ENCODE measurements around the gene RHEB. TPM values are rescaled to one million over a fixed set of nuclear protein-coding genes. Genes with fewer than 3 reads are reported as not detected.

Gene RHEB
- total RNA-seq, 1 experiment from 2014 or later, result 114 TPM

DNA sequence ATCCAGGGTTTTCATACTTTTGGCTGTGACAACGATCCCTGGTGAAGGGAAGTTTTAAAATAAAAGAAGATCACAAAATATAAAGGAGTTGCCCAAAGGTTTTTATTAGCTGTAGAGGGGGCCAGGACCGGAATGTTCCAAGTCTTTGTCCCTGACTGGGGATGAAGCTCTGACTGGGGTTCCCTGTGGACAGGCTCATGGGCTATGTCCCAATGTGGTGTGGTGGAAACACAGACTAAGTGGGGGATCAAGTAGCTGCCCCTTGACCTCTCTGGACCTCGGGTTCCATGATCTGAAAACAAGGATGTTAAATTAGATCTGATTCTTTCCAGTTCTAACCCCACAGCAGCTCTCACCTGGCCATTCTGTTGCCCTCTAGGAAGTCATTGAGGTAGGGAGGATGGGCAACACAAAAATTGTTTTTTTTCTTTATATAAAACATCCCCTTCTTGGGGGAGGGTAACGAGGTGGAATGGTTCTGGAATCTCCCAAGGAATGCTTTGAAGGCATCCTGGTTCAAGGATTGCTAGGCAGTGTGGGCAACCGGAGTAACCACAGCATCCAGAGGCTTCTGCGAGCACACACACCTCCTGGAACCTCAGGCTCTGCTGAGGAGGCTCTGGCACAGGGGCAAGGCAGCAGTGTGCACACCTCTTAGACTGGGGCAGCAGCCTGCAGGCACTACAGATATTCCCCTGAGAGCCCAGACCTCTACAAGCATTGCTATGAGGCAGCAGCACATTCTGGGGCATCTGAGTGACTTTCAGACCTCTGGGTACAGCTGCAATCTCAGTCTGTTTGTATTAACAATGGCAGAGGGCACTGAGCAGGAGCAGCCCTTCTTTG lies 58.4 kb downstream of the RHEB start:
- H4K20me1 ChIP-seq (ENCODE audit: control insufficient read depth, insufficient read depth, insufficient read length), result no peaks in the 10 kb centered on the region
- H2BK120ac ChIP-seq (ENCODE audit: low read depth, low read length, poor library complexity, severe bottlenecking), result no peak overlapping the region
- no peak overlapping the region for H4K91ac ChIP-seq (ENCODE audit: insufficient read length, low read depth, low read length)
- no peak overlapping the region for H3K4me2 ChIP-seq (ENCODE audit: insufficient read depth, insufficient read length, low read length)
- no peak overlapping the region for H3K56ac ChIP-seq (ENCODE audit: insufficient read length, low read depth, low read length)
- peaks cover 2% of the 10 kb centered on the region; the same call in 1 of the 2 replicates for H3K4me1 ChIP-seq (ENCODE audit: insufficient read depth, low read length)
- no CpG with 5 or more reads among the region's 6 CpGs for WGBS (ENCODE audit: extremely low coverage, insufficient read length, low lambda C conversion rate)
- H4K5ac ChIP-seq (ENCODE audit: insufficient read length, low read depth, low read length), result no peak overlapping the region
- no peak for DNase-seq
- no peak overlapping the region for H2BK5ac ChIP-seq (ENCODE audit: insufficient read length, low read length)
- no peak overlapping the region for H3K27ac ChIP-seq (ENCODE audit: insufficient read length, low read depth, low read length)
- H3K4me1 Mint-ChIP-seq, result peaks cover 51 to 55% of the 10 kb centered on the region in 2 experiments
- H3K14ac ChIP-seq (ENCODE audit: insufficient read depth, low read length), result no peak overlapping the region
- H3K79me2 ChIP-seq (ENCODE audit: insufficient read depth, low read length), result no peaks in the 10 kb centered on the region
- H3K4me3 Mint-ChIP-seq, result 0 out of 5 replicates have a peak overlapping the region, but pooled peaks of 1 of the 2 experiments have one; percentile 36
- H2AFZ ChIP-seq (ENCODE audit: low read length), result no peak overlapping the region
- H2BK12ac ChIP-seq (ENCODE audit: insufficient read length, low read depth, low read length), result no peak overlapping the region
- H2AK5ac ChIP-seq (ENCODE audit: insufficient read length, low read length), result no peak overlapping the region
- no peak overlapping the region for H3T11ph ChIP-seq (ENCODE audit: low read length)
- TF ChIP-seq, protein P1, sequence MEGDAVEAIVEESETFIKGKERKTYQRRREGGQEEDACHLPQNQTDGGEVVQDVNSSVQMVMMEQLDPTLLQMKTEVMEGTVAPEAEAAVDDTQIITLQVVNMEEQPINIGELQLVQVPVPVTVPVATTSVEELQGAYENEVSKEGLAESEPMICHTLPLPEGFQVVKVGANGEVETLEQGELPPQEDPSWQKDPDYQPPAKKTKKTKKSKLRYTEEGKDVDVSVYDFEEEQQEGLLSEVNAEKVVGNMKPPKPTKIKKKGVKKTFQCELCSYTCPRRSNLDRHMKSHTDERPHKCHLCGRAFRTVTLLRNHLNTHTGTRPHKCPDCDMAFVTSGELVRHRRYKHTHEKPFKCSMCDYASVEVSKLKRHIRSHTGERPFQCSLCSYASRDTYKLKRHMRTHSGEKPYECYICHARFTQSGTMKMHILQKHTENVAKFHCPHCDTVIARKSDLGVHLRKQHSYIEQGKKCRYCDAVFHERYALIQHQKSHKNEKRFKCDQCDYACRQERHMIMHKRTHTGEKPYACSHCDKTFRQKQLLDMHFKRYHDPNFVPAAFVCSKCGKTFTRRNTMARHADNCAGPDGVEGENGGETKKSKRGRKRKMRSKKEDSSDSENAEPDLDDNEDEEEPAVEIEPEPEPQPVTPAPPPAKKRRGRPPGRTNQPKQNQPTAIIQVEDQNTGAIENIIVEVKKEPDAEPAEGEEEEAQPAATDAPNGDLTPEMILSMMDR (conservative IDR thresholded peaks at IDR 0.05), result no peak
- no peak overlapping the region for H3K9ac ChIP-seq (ENCODE audit: extremely low read depth, insufficient read length, low read length)
- H3K4ac ChIP-seq (ENCODE audit: low read depth, low read length), result no peak overlapping the region
- peaks cover 3% of the 10 kb centered on the region; the same call in 1 of the 2 replicates for H3K27me3 Mint-ChIP-seq (ENCODE audit: low read depth)
- H3K18ac ChIP-seq (ENCODE audit: insufficient read length, low read depth, low read length), result no peak overlapping the region
- H2BK20ac ChIP-seq (ENCODE audit: low read depth, low read length, poor library complexity, severe bottlenecking), result no peak overlapping the region
- no peak overlapping the region; a peak in 1 of 7 replicates for H3K27ac Mint-ChIP-seq
- H3K79me1 ChIP-seq (ENCODE audit: insufficient read depth, low read depth, low read length, poor library complexity, severe bottlenecking), result no peaks in the 10 kb centered on the region
- H3K27me3 ChIP-seq (ENCODE audit: insufficient read depth, low read length), result no peaks in the 10 kb centered on the region
- H3K9me3 Mint-ChIP-seq, result peaks cover 41 to 44% of the 10 kb centered on the region in 2 experiments
- H3K23me2 ChIP-seq (ENCODE audit: insufficient read length, low read depth, low read length, poor library complexity, severe bottlenecking), result no peaks in the 10 kb centered on the region
- no peak overlapping the region for H3K23ac ChIP-seq (ENCODE audit: insufficient read length, low read depth, low read length)
- no peaks in the 10 kb centered on the region for H3K9me3 ChIP-seq (ENCODE audit: control insufficient read depth, low read depth, low read length)
- H4K8ac ChIP-seq (replicated peaks; ENCODE audit: insufficient read length, low read depth, low read length), result no peak overlapping the region
- peaks cover 48 to 59% (median 49%) of the 10 kb centered on the region in 3 experiments for H3K36me3 Mint-ChIP-seq (ENCODE audit: insufficient read depth in 1 of 3, low read depth in 3 of 3)
- no peak overlapping the region for H2BK15ac ChIP-seq (ENCODE audit: low read depth, low read length)

All from H9 (cell line).